Stimulated activated CD8-positive, alpha-beta memory T cell treated with anti-CD3 and anti-CD28 coated beads, Interleukin-15, amount 100 ng/mL, for 24 hours (primary cell): ENCODE results near the gene RPS21.

Experiments
- DNase-seq: peaks from one replicate; pipeline ENCODE4 v3.0.0-alpha.2; 2020; ENCODE audit warnings: low read depth

Gene RPS21

DNA sequence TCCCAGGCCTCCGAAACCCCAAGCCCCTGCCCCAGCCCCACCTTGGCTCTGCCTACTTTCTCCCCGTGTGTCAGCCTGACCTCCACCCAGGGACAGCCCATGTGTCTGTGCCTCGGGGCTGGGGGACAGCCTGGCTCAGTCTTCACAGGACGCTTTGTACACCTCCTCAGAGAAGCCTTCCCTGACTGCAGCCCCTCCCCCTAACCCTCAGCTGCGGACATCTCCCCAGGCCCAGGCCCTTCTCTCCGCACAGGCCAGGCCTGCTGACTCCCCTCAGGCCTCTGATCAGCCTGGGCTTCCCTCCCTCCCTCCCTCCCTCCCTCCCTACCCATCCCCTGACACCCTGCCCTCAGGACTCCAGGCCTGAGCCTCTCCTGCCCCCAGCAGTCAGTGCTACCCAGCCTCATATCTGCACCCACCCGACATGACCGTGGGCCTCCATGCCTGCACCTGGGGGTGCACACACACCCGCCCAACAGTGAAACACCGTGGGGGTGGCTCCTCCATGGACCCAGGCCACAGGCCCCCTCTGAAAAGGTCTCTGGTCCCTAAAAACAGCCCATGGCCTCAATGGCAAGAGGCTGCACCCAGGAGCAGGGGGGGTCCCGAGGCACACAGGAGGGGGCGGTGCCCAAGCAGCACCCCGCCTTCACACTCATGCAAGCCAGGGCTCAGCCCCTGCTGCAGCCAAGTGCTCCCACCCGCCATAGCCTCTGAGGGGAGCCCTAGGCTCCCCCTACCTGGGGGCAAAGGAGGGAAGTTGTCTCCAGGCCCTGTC, 32.7 kb upstream of the RPS21 start:
- DNase-seq = no peak

DNA sequence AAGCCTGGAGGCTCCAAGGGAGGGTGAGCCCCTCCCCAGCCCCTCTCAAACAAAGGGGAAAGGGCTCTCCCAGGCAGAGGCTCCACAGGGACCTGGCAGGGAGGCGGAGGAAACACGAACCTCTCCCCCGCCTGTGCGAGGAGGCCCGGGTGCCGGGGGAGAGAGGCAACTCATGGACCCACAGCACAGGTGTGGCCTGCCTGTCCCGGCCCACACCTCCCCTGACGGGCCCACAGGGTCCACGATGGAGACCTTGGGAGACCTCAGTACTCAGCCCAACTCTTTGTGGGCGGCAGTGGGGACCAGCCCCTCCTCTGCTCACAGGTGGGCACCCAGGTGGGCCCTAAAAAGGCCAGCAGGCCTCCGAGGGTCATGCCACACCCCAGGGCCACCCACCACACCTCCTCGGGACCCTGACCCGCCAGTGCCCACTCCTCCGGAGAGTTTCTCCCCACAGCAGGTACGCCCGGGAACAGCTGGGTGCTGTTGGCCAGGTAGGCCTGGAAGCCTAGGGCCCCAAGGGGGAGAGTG, 32.0 kb upstream of the RPS21 start:
- no peak for DNase-seq

DNA sequence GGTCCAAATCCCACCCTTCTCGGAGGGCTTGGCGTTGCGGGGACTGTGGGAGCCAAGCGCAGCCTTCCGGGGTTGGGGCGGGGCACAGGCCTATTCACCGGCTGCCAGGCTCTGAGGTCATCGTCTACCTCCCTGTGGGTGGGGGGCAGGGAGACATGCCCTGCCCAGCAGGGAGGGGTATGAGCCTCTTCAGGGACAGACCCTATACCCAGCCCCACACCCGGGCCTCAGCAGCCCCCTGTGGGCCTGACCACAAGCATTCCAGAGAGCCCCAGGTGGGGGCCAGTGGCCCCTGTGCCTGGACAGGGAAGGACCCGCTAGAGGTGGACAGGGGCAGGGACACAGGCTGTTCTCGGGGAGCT, 31.4 kb upstream of the RPS21 start:
- DNase-seq = no peak

DNA sequence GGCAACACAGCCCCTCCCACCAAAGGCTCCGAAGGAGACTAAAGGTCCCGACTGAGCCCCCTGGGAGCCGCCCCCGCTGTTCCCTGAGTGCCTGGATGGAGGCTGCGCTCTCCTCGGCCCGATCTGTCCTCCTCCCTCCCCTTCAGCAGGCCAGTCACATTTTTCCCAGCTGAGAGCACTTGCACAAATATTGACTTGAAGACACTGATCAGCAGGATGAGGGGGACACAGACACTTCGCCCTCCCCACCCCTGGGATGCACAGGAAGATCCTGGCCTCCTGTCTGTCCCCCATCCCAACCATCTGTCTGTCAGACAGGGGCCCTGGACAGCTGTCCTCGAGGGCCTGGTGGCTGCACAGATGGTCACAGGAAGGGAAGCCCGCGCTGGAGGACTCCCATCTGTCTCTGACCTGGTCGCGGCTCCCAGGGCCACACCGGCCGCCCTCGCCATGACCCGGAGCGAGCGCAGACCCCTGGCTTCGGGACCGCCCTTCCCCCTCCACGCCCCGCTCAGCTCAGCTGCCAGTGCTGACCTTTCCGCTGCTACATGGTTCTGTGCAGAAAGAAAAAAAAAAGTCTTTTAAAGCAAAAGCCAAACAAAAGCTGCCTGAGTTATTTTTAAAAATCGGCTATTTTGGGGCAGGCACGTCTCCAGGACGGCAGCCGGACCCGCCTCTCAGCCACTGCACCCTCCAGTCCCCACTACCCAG, 30.9 kb upstream of the RPS21 start:
- no peak for DNase-seq

DNA sequence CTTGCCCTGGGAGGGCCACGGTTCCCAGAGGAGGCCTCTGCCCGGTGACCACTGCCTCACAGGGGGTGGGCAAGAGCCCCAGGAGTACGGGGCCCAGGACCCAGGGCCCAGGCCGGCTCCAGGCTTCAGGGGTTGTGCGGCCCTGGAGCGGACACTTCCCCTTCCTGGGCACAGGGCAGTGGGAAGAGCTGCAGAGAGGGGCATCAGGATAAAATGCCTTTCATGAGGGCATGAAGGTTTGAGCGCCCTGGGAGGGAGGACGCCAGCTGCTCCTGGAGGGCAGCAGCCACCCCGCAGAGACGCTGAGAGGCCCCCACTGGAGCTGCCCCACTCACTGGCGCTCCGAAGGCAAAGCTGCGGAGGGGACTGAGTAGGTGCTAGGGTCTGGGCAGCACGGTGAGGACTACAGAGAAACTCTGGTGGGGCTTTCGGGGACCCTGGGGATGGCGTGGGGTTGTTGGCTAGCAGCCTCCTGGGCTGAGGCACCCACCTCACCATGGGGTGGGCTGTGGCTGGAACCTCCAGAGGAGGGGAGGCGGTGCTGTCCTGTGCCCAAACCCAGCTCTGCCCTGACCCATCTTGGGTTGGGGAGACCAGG, 30.2 kb upstream of the RPS21 start:
- DNase-seq = no peak

DNA sequence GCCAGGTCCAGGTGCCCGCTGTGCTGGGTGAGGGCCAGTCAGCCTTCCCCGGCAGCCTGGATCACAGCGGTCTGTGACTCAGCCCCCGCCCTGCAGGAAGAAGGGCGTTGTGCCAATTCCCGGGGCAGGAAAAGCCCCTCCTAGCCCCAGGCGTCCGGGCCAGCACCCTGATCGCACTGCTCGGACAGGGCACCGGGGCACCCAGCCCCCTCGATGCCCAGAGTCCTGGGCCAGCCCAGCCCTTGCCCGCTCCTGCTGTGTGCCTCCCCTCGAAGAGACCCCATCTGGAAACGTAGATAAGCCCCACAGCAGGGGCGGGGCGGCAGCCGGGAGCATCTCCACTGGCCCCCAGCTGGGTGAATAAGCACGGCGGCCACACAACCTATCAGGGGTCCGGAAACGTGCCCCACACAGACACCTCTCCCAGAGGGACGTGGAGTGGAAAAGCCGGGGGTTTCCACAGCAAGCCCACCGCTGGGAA, 29.7 kb upstream of the RPS21 start:
- DNase-seq = no peak

DNA sequence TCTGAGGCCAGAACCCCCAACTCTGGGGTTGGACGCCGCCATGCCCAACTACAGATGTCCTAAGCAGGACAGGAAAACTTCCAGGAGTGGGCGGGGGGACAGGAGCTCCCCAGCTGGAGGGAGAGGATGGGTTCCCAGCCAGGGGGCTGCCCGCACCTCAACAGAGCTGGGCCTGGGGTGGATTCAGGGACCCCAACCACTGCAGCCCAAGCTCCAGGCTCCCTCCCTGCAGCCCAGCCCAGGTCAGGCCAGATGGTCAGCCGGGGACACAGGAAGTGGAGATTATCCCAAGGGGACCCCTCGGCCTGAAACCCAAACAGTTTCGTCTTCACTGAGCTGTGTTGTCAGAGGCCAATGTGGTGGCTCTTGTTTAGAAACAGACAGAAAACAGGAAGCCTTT, 29.2 kb upstream of the RPS21 start:
- no peak for DNase-seq

DNA sequence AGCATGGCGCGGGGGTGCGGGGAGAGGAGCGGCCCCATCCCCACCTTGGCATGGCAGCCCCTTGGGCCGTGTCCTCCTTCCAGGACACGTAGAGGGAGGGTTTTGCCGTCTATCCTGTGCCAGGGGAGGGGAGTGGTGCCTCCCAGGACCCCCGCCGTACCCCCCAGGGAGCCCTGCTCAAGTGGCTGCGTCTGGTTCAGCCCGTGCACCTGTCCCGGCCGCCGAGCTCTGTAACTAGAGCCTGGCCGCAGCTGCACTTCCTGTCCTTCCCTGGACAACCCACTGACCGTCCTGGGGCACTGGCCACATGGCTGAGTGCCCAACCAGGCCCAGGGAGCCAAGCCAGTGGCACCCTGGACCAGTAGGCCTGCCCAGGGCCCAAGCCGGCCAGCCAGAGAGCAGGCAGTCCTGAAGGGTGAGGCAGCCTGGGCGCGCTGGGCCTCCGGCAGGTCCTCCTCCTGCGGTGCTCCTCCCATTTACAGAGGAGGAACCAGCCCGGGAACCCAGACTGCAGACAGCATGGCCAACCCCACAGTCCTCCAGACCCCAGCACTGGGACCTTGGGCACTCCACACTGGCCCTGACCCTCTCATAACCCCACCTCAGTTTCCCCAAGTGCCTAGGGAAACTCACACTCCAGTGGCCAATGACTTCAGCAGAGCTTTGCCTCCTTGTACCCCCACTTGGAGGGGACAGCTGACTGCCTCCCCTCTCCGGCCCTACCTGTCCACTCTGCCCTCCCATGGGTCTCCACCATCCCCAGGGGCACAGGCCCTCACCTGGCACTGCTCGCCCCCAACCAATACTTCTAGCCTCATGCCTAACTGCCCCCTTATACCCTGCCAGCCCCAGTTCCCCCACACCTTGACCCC, 28.5 kb upstream of the RPS21 start:
- no peak for DNase-seq

DNA sequence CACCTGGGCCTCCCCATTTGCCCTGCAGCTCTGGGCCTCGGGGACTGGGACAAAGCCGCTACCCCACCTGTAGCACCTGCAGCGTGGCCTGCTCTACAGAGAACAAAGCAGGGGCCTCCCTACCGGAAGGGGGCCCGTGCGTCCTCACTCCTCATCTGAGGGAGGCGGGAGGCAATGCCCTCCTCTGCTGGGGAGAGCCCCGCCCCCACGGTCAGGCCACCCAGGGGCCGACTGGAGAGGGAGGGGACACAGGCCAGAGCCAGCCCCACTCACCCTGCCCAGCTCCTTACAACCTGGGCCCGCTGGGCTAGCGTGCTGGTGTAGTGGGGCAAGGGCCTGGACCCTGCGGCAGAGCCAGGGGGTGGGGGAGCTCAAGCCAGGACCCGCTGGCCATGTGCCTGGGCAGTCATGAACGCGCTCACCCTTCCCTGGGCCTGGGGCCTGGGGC, 27.8 kb upstream of the RPS21 start:
- no peak for DNase-seq

DNA sequence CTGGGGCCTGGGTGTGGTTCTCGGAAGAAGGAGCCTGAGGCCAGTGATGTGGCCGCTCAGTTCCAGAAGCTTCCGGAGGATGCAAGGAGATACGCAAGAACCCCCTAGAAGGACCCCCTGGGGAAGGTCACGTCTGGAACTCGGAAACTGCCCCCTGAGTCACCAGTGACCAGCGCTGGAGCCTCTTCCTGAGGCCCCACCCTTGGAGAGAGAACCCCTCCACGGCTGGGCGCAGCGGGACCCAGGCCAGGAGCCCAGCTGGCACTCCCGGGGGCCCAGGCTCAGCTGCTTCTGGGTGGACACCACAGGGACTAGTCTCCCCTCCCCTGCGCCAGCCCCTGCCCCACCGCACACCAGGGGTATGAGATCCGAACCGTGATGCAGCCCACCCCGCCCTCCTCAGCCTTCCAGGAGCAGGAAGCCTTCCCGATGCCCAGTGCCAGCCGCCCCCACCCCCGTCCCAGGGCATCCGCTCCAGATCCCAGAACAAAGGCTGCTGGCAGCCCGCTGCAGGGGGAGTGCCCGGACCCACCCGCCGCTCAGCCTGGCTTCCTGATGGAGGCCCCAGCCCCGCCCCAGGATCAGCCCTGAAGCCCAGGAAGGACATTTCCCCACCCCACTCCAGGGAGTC, 27.3 kb upstream of the RPS21 start:
- DNase-seq = no peak

DNA sequence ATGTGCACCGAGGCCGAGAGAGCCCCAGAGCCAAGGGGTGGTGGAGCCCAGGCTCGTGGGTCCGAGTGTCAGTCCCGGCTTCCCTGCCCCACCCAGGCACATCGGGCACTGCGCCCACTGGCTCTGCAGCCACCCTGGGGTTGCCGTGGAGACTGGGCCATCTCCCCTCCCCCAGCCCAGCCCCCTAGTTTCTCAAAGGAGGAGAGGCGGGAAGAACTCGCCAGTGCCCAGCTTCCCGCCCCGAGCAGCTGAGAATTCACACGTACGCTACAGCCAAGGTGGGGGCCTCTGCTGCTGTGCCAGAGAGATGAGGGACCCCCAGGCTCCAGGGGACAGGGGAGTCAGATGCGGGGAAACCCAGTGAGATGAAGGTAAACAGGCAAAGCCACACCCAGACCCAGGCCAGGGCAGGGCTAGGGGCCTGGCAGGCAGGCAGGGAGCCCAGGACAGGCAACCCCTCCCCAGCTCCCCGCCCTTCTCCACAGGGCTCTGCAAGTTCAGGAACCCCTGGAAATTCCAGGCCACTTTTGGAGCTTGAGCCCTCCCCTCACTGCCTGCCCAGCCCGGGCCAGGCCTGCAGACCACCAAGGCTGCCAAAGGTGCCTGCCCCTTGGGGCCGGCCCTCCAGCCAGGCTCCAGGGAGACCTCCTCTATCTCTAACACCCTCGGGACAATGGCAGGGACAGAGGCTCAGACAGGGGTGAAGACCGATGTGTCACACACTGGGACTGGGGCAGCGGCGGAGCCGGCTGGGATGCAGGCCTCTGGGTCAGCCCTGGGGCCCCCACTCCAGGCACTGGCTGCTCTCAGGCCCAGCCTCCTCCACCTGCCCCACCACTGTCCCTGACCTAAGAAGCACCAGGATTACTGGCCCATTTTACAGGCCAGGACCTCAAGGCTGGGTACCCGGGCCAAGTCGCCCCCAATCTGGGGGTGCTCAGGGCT, 25.8 kb upstream of the RPS21 start:
- no peak for DNase-seq

DNA sequence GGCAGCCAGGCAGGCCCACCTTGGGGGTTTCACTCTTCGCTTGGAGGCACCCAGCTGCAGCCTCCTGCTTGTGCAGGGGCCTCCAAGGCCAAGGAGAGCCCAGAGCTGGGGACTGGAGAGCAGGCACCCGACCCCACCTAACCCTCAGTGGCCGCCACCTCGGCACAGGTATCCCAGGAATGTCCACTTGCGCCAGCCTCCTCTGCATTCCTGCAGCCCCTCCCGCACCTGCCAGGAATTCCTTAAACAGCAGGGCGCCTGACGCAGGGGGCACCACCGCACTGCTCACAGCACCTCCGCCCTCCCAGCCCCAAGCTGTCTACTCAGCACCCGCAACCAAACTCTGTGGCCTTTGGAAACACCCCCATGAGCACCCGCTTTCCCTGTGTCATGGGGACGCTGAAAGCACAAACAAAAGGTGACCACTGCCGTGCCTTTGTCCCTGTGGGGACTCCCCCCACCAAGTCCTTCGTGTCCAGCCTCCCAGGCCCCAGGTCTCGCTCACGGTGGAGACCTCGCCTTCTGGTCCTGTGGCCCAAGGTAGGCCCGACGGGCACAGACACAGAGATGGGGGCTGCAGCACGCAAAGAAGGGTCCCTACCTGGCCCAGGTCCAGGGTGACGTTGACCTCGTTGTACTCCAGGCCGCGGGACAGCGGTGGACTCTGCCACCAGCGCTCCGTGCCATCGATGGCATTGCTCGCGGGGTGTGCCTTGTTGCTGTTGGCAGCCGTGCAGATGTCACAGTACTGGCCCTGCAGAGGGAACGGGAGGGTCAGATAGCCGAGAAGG, 24.9 kb upstream of the RPS21 start:
- no peak for DNase-seq

DNA sequence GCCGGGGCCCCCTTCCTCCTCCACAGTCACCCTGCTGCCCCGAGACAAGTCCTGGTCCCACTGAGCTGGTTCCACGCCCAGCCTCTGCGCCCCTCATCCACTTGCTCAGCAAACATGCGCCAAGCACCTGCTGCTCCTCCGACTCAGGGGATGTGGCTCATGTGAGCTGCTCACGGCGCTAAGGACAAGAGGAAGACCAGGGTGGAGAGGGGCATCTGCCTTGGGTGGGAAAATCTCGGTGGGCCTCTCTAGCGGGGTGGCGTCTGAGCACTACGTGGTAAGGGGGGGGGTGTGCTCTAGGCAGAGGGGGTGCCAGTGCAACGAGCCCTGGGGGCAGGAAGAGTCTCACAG, 24.3 kb upstream of the RPS21 start:
- DNase-seq = no peak

DNA sequence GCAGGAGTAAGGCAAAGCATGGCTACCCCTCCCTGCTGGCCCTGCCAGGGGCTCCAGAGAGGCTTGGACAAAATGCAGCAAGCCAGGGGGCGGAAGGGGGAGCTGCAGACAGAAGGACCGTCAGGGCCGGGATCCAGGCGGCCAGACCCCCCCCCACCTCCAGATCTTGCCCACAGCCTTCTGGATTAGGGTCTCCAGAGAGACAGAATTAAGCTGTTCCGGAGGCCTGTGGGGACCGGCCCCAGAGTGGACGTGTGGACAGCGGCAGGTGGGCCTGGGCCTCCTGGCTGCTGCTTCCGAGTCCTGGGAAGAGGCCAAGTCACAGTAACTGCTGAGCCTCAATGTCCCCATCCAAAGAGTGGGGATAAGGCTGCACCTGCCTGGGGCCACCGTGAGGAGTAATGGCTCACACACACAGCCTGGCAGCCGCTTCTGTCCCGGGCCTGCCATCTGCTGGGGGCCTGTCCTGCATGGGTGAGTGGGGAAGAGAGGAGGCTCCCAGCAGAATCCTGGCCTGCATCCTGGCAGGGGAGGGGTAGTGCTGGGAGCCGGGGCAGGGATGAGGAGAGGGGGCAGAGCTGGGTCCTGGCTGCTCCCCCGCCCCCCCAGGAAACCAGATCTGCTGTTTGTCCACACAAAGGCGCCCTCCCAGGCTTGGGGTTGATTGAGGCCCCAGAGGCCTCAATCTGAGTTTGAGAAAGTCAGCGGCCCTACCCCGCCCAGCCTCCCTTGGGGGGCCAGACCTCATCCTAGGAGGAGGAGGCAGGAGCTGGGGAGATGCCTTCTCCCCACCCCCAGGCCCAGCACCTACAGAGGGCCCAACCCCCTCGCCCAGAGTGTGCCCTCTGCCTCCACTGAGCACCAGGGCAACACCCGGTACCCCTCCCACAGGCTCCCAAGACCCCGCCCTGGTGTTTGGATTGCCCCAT, 23.6 kb upstream of the RPS21 start:
- no peak for DNase-seq

DNA sequence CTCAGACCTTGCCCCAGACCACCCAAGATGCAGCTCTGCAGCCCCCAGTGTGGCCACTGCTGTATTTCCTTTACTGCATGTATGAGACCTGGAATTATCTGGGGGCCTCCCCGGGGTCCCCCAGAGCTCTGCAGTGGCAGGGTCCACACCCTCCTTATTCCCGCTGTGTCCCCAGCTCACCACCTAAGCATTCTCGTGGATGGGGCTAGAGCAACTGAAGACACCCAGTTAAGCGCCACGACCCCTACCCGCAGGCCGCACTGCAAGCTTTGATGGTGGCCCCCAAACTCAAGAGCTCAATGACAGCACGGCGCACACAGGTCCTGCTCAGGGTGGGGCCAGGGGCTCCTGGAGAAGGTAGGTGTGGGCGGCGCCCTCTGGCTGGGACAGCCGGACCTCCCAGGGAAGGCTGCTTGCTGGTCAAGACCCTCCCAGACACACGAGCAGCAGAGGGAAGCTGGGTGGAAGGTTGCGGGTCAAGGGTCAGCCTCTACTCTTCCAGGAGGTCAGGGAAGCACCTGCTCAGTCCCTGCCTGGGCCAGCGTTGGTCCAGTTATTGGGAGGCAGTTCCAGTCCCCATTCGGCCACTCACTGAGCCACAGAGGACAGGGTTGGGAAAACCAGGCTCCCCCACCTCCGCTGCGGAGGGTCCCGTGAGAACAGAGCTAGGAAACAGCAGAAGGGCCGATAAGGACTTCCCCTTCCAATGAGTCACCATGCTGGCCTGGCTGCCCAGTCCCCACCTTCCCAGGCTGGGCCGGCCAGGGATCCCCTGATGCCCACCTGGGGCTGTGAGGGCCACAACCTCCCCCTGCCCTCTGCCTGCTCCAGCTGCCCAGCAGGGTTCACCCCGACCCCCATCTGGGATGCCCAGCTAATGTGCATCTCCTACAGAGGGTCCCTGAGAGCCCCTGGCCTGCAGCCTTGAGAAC, 22.7 kb upstream of the RPS21 start:
- DNase-seq = no peak

DNA sequence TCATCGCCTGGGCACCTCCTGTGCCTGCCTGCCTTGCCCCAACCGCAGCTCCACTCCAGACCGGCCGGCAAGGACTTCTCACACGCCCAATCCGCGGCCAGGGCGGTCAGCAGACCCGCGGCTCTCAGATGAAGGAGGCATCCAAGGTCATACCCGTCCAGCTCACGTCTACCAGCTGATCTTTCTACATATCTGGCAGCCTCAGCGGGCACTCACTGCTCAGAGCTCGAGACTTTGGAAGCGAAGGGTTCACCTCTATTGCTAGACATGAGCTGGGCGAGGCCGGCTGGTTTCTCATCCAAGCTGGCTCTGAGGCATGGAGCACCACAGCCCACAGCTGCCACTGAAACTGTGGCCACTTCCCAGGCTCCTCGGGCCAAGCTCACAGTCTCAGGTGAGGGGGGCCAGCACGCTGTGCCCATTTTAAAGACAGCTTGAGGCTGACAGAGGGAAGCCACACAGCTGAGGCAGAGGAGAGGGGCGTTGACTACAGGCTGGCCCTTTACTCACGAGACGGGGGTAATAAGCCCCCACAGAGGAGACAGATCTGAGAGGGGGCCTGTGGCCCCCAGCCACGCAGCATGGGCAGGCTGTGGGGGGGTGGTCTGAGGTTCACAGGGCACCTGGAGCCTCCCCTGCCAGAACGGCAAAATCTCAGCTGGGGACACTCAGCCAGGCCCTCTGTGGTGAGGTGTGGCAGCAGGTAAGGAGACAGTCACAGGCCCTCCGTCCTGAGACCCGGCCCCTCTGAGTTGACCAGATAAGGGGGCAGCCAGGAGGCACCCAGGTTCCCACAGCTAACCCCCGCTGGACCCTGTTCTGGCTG, 21.8 kb upstream of the RPS21 start:
- no peak for DNase-seq
